Colonic mucosa (tissue), 4 donors: ENCODE data around the gene SLC2A9. TPM values are rescaled to one million over a fixed set of nuclear protein-coding genes. Genes with fewer than 3 reads are reported as not detected.

Experiments
- DNase-seq: peaks from one replicate; pipeline ENCODE4 v3.0.0-alpha.2; 2020
- H3K27ac ChIP-seq: fragments of 200-600 bp; one replicate; pipeline ENCODE4 v1.8.0; 2021
- H3K27me3 ChIP-seq: fragments of 200-600 bp; one replicate; pipeline ENCODE4 v1.8.0; 2021
- H3K36me3 ChIP-seq: fragments of 200-600 bp; one replicate; pipeline ENCODE4 v1.8.0; 2021
- H3K4me1 ChIP-seq: fragments of 200-600 bp; one replicate; pipeline ENCODE4 v1.8.0; 2021; ENCODE audit warnings: mild to moderate bottlenecking
- H3K4me3 ChIP-seq: fragments of 200-600 bp; one replicate; pipeline ENCODE4 v1.8.0; 2021
- H3K9ac ChIP-seq, 2 donors: one replicate each; pipeline ENCODE4 v1.7.0; 2013; ENCODE audit warnings: control low read depth in 2 of 2, low read depth in 2 of 2, low read length in 2 of 2
- H3K9me3 ChIP-seq: fragments of 200-600 bp; one replicate; pipeline ENCODE4 v1.8.0; 2021
- intact Hi-C: fragments of 100-400 bp; cut with DNase I; formaldehyde crosslinking; loops from one replicate; pipeline ENCODE4 v1.14.1; 2022
- total RNA-seq, 2 donors: library from RNA; stranded (reverse); fragmentation: NEBNext Ultra II Directional in 1 of 2; extraction: Animal tissue kit (Norgen Biotek cat#: 25700) in 1 of 2; gene quantifications; one replicate each; pipeline ENCODE4 v1.2.1, GENCODE V29; 2021
- TF ChIP-seq, protein P1 (sequence below): fragments of 200-600 bp; IDR thresholded peaks from one replicate; pipeline ENCODE4 v1.8.0; 2022; ENCODE audit warnings: antibody characterized with exemption, mild to moderate bottlenecking
- donor health status: healthy.
- donor health status: DM: no; HTN: no; CAD: no.
- donor health status: DM: no; HTN: no; CAD: no.

Gene SLC2A9
- total RNA-seq, 2 donors from 2014 or later = 4.3 to 6.8 TPM

DNA sequence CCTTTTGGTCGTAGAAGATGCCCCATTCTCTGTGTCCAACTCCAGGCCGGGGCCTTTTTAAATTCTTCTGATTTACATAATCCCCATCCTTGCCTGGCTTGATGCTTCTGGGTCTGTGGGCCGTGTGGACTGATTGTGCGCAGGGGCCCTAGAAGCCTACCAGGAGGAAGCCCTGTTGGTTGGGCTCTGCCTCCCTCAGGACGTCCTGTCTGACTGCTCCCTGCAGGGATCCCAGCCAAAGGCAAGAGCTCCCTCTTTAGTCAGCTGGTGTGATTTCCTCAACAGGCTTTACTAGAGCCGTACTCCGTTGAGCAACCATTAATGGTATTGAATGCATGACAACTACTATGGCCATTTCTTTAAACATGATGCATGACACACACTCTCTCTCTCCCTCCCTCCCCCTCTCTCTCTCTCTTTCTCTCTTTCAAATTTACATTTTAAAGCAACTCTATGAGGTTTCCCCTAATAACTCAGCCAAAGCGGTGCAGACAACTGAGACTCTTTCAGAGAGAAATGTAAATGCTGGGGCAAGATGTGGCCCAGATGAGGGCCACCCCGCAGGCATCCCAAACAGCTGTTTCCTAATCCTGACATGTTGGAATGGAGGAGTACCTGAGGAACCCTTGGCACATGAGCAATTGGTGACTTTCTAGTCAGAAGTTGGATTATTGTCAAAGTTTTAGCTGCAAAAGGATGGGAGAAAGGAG is 122.5 kb downstream of the SLC2A9 start:
- H3K9ac ChIP-seq = no peak overlapping the region
- H3K9me3 ChIP-seq = no peaks in the 10 kb centered on the region
- H3K4me3 ChIP-seq = no peak overlapping the region
- no peaks in the 10 kb centered on the region for H3K27me3 ChIP-seq
- no peak overlapping the region for H3K27ac ChIP-seq
- H3K4me1 ChIP-seq = no peaks in the 10 kb centered on the region
- TF ChIP-seq, protein P1, sequence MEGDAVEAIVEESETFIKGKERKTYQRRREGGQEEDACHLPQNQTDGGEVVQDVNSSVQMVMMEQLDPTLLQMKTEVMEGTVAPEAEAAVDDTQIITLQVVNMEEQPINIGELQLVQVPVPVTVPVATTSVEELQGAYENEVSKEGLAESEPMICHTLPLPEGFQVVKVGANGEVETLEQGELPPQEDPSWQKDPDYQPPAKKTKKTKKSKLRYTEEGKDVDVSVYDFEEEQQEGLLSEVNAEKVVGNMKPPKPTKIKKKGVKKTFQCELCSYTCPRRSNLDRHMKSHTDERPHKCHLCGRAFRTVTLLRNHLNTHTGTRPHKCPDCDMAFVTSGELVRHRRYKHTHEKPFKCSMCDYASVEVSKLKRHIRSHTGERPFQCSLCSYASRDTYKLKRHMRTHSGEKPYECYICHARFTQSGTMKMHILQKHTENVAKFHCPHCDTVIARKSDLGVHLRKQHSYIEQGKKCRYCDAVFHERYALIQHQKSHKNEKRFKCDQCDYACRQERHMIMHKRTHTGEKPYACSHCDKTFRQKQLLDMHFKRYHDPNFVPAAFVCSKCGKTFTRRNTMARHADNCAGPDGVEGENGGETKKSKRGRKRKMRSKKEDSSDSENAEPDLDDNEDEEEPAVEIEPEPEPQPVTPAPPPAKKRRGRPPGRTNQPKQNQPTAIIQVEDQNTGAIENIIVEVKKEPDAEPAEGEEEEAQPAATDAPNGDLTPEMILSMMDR = no peak
- intact Hi-C loops = loop anchor here (2.0 kb wide), 1 partner anchor 134 kb away; no protein-coding TSS in a partner anchor
- peak; percentile 40 for DNase-seq
- no peaks in the 10 kb centered on the region for H3K36me3 ChIP-seq

DNA sequence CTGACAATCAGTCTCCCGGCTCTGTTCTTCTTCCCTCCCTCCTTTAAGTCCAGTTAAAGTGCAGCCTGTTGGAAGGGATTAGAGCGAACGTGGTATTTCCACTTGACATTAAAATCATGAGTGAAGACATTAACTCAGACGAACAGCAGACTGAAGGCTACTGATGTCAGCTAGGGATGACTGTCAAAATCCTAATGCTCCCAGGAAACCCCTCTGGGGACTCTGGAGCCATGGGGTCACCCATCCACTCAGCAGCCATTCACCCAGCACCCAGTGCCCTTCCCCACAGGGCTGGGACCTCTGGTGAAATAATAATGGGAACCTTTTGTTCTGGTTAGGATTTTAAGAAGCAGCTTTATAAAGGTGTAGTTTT is 126.0 kb downstream of the SLC2A9 start:
- Histone ChIP-seq H3K9ac (no peak overlapping the region), H3K27me3 (no peaks in the 10 kb centered on the region), H3K36me3 (no peaks in the 10 kb centered on the region), H3K9me3 (no peaks in the 10 kb centered on the region), H3K4me1 (no peaks in the 10 kb centered on the region), H3K4me3 (no peak overlapping the region), H3K27ac (no peak overlapping the region)
- TF ChIP-seq, protein P1 = no peak
- intact Hi-C loops = no loop called here
- no peak for DNase-seq

DNA sequence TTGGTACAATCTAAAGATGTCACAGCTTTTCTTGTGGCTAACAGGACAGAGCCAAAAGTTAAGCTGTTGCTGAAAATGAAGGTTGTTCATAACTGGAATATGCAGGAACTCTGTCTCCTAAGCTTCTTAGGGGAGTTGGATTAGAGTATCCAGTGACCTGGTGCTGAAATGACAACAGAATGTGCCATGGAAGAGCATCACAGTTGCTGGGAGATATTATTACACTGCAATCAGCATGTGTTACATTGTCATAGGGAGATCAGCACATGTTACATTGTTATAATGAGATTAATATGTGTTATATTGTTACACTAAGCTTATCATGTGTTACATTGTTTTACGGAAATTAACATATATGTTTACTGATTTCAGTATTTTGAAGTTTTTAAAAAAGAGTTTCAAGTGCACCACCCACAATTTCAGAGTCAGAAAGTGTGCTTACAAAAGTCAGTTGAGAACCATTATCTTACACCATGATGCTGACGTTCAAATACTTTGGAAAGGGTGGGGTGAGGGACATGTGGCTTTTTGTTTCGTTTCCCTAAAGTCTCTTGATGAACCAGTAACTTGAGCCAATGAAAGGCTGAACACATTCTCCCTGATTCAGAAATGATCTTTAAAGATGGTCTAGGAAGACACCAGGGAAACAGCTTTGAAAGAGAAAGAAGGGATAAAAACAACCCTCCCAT is 126.5 kb downstream of the SLC2A9 start:
- intact Hi-C loops = no loop called here
- TF ChIP-seq, protein P1 = no peak

DNA sequence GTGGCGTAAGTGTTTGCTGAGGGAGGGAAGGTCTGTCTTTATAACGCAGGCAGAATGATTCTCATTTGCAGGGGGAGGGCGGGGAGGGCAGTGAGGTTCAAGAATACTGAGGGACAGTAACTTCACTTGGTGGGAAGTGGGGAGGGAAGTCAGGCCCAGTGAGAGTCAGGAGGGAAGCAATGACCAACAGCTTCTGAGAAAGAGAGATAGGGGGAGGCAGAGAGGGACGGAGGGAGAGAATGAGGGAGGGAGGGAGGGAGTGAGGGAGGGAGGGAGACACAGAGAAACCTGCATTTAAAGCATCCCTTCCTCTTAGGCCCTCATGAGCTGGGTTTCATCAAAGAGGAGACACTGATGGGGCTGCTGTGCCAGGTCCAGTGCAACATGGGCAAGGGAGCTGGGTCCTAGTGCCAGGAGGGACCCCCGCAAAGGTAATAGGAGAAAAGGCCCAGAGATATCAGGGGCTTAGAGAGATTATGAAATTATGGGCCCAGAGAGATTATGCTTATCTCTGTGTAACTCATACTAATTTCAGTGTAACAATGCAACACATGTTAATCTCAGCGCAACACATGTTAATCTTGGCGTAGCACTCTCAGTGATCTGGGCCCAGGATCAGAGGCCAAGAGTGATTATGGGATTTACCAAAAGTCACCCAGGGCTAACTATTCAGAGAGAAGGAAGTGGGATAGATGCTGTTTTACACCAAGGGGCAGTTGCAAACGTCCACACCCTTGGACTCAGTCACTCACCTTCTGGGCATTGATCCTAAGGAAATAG is 127.8 kb downstream of the SLC2A9 start:
- no peaks in the 10 kb centered on the region for H3K36me3 ChIP-seq
- TF ChIP-seq, protein P1 = no peak
- no peaks in the 10 kb centered on the region for H3K9me3 ChIP-seq
- H3K27ac ChIP-seq = no peak overlapping the region
- no peaks in the 10 kb centered on the region for H3K27me3 ChIP-seq
- intact Hi-C loops = no loop called here
- no peak overlapping the region for H3K4me3 ChIP-seq
- H3K4me1 ChIP-seq = no peaks in the 10 kb centered on the region
- DNase-seq = no peak
- H3K9ac ChIP-seq = no peak overlapping the region

More for the DNA sequence above, 126.5 kb downstream of the SLC2A9 start:
- H3K27me3 ChIP-seq = no peaks in the 10 kb centered on the region
- no peak for DNase-seq
- no peaks in the 10 kb centered on the region for H3K9me3 ChIP-seq
- no peak overlapping the region for H3K4me3 ChIP-seq
- H3K27ac ChIP-seq = no peak overlapping the region
- H3K4me1 ChIP-seq = no peaks in the 10 kb centered on the region
- H3K9ac ChIP-seq = no peak overlapping the region
- no peaks in the 10 kb centered on the region for H3K36me3 ChIP-seq

DNA sequence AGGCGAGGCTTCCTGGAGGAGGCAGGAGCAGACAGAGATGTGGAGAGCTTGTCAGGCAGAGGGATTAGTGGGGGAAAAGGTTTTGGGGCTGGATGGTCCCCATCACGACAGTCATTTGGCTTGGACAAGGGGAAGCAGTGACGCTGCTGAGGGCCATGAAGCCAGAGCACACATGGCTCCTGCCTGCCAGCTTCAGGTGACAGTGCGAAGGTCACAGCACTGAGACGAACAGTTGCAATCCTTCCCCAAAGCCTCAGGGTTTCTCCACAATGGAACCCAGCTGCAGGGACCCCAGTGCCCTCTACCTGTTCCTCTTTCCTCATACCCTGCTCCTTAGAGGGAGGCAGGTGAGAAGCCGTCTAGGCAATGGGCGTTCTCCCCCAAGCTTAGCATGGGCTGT is 129.6 kb downstream of the SLC2A9 start:
- Histone ChIP-seq H3K9me3 (no peaks in the 10 kb centered on the region), H3K27me3 (no peaks in the 10 kb centered on the region), H3K27ac (no peak overlapping the region), H3K36me3 (no peaks in the 10 kb centered on the region), H3K4me3 (no peak overlapping the region), H3K9ac (no peak overlapping the region), H3K4me1 (no peaks in the 10 kb centered on the region)
- DNase-seq = no peak
- TF ChIP-seq, protein P1 = no peak
- intact Hi-C loops = no loop called here
